ENCODE results near the gene DNAJB2. TPM values are rescaled to one million over a fixed set of nuclear protein-coding genes. Genes with fewer than 3 reads are reported as not detected.

Gene DNAJB2
- total RNA-seq, 2 donors from 2014 or later: 43.4 to 47.9 TPM

DNA sequence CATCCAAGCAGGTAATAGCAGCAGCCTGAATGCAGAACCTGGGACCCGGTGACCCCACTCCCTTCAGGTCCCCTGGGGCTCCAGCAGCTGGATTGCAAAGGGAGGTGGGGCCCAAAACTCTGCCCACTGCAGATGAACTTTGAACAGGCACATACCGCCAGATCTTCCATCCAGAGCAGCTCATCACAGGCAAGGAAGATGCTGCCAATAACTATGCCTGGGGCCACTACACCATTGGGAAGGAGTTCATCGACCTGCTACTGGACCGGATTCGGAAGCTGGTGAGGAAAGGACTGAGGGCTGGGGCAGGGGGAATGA lies 9.2 kb upstream of the DNAJB2 start:
- Mint-ChIP-seq H3K4me1 (ENCODE audit: low read depth in 2 of 2) (no peaks in the 10 kb centered on the region), H3K27ac (no peak overlapping the region), H3K36me3 (no peaks in the 10 kb centered on the region), H3K27me3 (no peaks in the 10 kb centered on the region), H3K4me3 (no peak overlapping the region), H3K9me3 (no peaks in the 10 kb centered on the region)
- DNase-seq (ENCODE audit: low spot score): no peak
- no peak for ATAC-seq

DNA sequence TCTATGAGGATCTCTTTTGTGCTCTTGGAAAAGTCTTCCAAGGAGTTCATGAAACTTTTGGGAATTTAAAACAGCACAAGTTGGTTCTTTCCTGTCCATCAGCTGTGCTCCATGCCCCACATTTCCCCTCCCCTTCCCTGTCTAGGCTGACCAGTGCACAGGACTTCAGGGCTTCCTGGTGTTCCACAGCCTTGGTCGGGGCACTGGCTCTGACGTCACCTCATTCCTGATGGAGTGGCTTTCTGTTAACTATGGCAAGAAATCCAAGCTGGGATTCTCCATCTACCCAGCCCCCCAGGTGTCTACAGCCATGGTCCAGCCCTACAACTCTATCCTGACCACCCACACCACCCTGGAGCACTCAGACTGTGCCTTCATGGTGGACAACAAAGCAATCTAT lies 8.1 kb upstream of the DNAJB2 start:
- Mint-ChIP-seq H3K4me1 (ENCODE audit: low read depth in 2 of 2) (no peaks in the 10 kb centered on the region), H3K27ac (no peak overlapping the region), H3K4me3 (no peak overlapping the region), H3K36me3 (no peaks in the 10 kb centered on the region), H3K27me3 (no peaks in the 10 kb centered on the region), H3K9me3 (no peaks in the 10 kb centered on the region)
- DNase-seq (ENCODE audit: low spot score) (no peak), ATAC-seq (no peak)

DNA sequence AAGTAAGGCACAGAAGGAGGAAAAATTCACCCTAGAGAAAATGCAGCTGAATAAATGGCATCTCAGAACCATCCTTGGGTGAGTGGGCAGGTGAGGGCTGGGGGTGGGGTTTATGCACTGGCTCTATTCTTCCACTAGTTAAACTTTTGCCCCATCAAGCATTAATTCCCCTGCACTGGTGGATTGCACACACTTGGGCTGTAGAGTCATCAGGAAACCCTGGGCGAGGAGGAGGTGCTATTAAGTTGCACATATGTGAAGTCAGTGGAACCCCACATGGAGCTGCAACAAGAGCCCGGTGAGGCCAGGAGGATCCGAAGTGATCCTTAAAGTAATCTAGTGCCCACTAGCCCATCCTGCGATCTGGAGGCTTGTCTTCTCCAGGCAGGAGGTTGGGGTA lies 6.8 kb upstream of the DNAJB2 start:
- Mint-ChIP-seq H3K36me3 (no peaks in the 10 kb centered on the region), H3K4me1 (ENCODE audit: low read depth in 2 of 2) (peaks cover 2 to 4% of the 10 kb centered on the region in 2 donors), H3K27ac (no peak overlapping the region), H3K27me3 (no peaks in the 10 kb centered on the region), H3K9me3 (no peaks in the 10 kb centered on the region), H3K4me3 (no peak overlapping the region)
- no peak for ATAC-seq
- DNase-seq (ENCODE audit: low spot score): no peak

DNA sequence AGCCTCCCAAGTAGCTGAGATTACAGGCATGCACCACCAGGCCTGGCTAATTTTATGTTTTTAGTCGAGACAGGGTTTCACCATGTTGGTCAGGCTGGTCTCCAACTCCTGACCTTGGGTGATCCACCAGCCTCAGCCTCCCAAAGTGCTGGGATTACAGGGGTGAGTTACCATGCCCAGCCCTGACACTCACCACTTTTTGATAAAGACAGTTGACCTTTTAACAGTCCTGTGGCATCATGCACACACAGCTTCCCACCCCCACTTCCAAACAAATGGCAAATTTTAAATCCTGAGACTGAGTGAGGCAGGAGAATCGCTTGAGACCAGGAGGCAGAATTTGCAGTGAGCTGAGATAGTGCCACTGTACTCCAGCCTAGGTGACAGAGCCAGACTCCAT lies 6.2 kb upstream of the DNAJB2 start:
- no peaks in the 10 kb centered on the region for H3K9me3 Mint-ChIP-seq
- no peak overlapping the region for H3K4me3 Mint-ChIP-seq
- ATAC-seq (no peak), DNase-seq (ENCODE audit: low spot score) (no peak)
- no peaks in the 10 kb centered on the region for H3K27me3 Mint-ChIP-seq
- peaks cover 9 to 10% of the 10 kb centered on the region in 2 donors for H3K4me1 Mint-ChIP-seq (ENCODE audit: low read depth in 2 of 2)
- no peaks in the 10 kb centered on the region for H3K36me3 Mint-ChIP-seq
- H3K27ac Mint-ChIP-seq: no peak overlapping the region

DNA sequence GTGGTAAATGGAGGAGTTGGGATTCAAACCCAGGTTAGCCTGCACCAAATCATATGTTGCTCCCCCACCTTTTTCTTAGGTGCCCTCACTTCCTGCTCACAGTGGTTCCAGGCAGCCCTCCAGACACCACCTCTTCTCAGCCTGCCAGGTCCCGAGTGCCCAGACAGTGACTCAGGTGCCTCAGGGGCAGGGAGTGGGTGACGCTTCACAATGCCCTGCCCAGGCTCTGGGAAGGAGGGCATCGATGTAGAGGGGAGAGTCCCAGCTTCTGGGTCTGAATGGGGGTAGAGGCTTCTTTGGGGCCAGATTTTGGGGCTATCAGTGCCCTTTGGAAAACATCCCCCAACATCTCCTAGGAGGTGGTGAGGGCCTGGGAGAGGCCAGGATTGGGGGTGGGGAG lies 5.2 kb upstream of the DNAJB2 start:
- H3K9me3 Mint-ChIP-seq: no peaks in the 10 kb centered on the region
- ATAC-seq (no peak), DNase-seq (ENCODE audit: low spot score) (no peak)
- H3K27me3 Mint-ChIP-seq: no peaks in the 10 kb centered on the region
- H3K4me3 Mint-ChIP-seq: no peak overlapping the region
- H3K4me1 Mint-ChIP-seq (ENCODE audit: low read depth in 2 of 2): peaks cover 18 to 20% of the 10 kb centered on the region in 2 donors
- no peaks in the 10 kb centered on the region for H3K36me3 Mint-ChIP-seq
- no peak overlapping the region for H3K27ac Mint-ChIP-seq

DNA sequence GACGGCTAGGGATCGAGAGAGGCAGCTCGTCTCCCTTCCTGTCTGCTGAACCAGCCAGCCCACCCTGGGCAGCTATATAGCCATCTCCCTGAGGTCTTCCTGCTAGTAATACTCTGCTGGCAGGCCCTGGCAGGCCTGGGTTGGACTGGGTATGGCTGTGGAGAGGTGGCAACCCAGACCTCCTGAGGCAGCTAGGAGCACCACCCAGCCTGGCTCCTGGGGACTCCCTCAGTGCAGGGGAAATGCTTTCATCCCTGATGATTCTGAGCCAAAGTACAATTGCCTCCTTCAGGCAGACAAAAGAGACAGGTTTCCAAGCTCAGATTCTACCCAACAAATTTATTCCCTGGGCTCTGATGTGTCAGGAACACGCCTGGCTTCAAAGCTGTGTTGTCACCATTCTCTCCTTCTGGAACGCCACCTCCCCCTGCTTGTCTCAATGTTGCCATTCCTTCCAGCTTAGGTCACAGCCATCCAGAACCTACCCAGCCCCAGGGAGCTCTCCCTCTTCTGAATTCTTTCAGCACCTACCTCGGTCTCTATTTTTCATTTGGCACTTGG lies 4.7 kb upstream of the DNAJB2 start:
- H3K4me1 Mint-ChIP-seq (ENCODE audit: low read depth in 2 of 2): peaks cover 19 to 20% of the 10 kb centered on the region in 2 donors
- DNase-seq (ENCODE audit: low spot score): no peak
- no peak overlapping the region for H3K4me3 Mint-ChIP-seq
- H3K9me3 Mint-ChIP-seq: no peaks in the 10 kb centered on the region
- no peaks in the 10 kb centered on the region for H3K27me3 Mint-ChIP-seq
- no peak overlapping the region for H3K27ac Mint-ChIP-seq
- no peaks in the 10 kb centered on the region for H3K36me3 Mint-ChIP-seq
- no peak for ATAC-seq

DNA sequence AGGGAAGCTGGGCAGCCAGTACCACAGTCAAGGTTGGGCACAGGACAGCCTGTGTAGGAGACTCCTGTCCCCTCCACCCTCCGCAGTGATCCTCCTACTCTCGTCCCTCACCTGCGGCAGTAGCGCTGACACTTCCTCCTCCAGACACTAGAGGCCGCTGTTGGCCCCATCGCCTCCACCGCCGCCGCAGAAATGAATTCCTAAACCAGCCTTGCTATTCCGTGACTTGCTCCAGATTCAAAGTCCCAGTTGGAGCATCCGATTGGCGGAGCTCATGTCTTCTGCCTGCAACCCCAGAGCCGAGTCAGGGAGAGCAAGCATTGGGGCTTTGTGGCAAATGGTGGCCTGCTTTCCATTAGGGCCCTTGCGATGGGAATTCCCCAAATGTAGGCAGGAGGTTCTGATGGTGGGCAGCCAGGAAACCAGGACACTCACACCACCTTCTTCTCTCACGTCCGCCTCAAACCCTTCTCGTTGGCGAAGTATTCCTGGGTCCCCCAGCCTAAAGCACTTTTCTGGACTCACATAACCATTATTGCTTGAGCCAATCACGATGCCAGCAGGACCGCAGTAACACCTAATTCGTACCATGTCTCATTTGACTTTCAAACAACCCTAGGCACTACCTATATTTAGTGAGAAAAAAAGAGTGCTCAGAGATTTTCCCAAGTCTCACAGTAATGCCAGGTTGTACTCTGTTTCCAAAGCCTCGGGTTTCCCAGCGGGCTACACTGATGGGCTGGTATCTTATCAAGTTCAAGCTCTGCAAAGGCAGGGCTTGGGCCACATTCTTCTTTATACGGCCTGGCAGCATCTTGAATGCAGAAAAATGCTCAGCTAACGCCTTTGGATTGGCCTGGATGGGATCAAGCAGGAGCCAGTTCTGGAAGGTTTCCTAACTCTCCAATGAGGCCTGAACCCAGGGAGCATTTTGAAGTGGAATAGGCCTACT lies 1.2 kb upstream of the DNAJB2 start:
- ATAC-seq (no peak), DNase-seq (ENCODE audit: low spot score) (no peak)
- H3K27me3 Mint-ChIP-seq: no peaks in the 10 kb centered on the region
- H3K4me1 Mint-ChIP-seq (ENCODE audit: low read depth in 2 of 2): peaks cover 33 to 35% of the 10 kb centered on the region in 2 donors
- H3K4me3 Mint-ChIP-seq: peak overlapping the region; percentile 91
- peak overlapping the region; percentile 92 to 93 for H3K27ac Mint-ChIP-seq
- H3K9me3 Mint-ChIP-seq: no peaks in the 10 kb centered on the region
- peaks cover 3% of the 10 kb centered on the region for H3K36me3 Mint-ChIP-seq

DNA sequence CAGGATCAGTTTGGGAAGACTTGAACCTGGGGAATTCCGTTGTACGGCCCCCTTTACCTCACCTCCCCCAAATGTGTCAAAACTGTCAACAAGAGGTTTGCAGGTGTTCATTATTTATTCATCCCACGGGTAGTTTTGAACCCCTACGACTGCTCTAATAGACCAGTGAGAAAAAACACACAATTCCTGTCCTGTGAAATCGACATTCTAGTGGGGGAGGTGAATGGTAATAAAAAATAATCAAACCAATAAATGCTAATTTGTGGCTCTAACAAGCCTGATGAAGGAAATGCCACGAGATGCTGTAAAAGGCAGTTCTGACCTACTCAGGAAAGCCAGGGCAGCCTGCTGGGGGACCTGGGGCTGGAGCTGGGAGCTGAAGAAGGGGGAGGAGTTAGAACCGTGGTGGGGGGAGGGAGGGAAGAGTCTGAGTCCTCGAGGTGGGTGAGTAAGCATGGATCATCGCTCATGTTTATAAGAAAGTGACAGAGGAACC lies 463 bp upstream of the DNAJB2 start:
- no peaks in the 10 kb centered on the region for H3K9me3 Mint-ChIP-seq
- DNase-seq (ENCODE audit: low spot score) (no peak), ATAC-seq (no peak)
- H3K4me1 Mint-ChIP-seq (ENCODE audit: low read depth in 2 of 2): peaks cover 37% of the 10 kb centered on the region in 2 donors
- H3K27me3 Mint-ChIP-seq: no peaks in the 10 kb centered on the region
- H3K4me3 Mint-ChIP-seq: peak overlapping the region; percentile 91
- peak overlapping the region; percentile 92 to 93 for H3K27ac Mint-ChIP-seq
- H3K36me3 Mint-ChIP-seq: peaks cover 6% of the 10 kb centered on the region

DNA sequence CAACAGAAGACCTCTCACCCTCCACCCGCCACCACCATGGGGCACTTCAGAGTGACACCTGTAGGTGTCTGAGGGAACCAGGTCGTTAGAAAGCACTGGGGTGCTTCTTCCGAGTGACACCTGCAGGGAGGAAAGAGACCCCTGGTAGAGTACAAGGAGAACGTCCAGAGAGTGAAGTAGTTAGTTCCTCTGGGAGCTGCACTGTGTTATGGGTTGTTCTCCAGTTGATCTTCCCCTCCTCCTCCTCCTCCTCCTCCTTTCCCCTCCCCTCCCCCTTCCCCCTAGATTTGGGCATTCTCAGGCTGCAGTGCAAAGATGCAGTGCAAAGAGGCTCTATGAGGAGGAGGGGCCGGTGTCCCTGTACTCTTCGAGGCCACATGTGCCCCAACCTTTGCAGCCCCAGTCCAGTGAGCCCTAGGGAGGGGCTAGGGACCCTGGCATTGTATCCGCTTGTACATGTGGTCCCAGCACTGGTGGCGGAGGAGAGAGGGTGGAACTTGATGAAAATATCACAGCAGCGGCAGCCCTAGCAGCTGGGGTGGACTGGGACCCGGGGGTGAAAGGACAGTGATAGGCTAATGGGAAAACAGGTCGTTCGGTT lies 850 bp downstream of the DNAJB2 start:
- DNase-seq (ENCODE audit: low spot score) (no peak), ATAC-seq (no peak)
- no peaks in the 10 kb centered on the region for H3K27me3 Mint-ChIP-seq
- no peaks in the 10 kb centered on the region for H3K9me3 Mint-ChIP-seq
- H3K4me3 Mint-ChIP-seq: peak overlapping the region; percentile 91
- peak overlapping the region; percentile 92 to 93 for H3K27ac Mint-ChIP-seq
- peaks cover 37% of the 10 kb centered on the region in 2 donors for H3K4me1 Mint-ChIP-seq (ENCODE audit: low read depth in 2 of 2)
- peaks cover 6% of the 10 kb centered on the region for H3K36me3 Mint-ChIP-seq

DNA sequence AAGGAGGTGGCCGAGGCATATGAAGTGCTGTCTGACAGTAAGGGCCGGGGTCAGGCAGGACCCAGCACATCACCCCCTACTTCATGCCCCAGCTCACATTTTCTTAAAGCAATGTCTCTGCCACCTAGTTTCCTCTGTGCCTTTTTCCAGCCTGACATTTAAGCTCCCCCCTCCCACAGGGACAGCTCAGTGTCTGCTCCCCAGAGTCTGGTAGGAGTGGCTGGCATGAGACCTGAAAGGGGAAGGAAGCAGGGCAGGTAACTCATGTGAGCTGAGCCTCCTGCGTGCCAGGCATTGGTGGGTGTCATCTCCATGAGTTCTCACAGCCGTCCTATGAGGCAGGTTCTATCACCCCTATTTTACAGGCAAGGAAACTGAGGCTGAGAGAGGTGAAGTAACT lies 1.5 kb downstream of the DNAJB2 start:
- H3K4me1 Mint-ChIP-seq (ENCODE audit: low read depth in 2 of 2): peaks cover 37% of the 10 kb centered on the region in 2 donors
- peak overlapping the region; percentile 33 to 92 for H3K27ac Mint-ChIP-seq
- H3K9me3 Mint-ChIP-seq: no peaks in the 10 kb centered on the region
- DNase-seq (ENCODE audit: low spot score): no peak
- no peaks in the 10 kb centered on the region for H3K27me3 Mint-ChIP-seq
- no peak for ATAC-seq
- H3K4me3 Mint-ChIP-seq: peak overlapping the region; percentile 91
- peaks cover 6% of the 10 kb centered on the region for H3K36me3 Mint-ChIP-seq

DNA sequence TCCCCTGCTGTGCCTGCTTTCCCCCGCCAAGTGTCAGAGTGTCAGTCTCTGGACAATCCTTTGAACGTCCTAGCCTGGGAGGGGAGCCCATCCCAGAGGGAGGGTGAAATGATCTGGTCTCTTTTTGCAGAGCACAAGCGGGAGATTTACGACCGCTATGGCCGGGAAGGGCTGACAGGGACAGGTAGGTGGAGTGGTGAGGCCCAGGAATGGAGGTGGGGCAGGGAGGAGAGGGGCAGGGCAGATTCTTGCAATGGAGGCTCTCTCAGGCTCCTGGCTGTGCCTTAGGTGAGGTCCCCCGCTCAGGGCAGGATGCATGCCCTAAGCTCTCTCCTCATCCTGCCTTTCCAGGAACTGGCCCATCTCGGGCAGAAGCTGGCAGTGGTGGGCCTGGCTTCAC lies 2.4 kb downstream of the DNAJB2 start:
- Mint-ChIP-seq H3K4me1 (ENCODE audit: low read depth in 2 of 2) (peaks cover 37% of the 10 kb centered on the region in 2 donors), H3K4me3 (no peak overlapping the region), H3K27ac (peak overlapping the region in 1 of 2 donors; percentile 33), H3K9me3 (no peaks in the 10 kb centered on the region), H3K27me3 (no peaks in the 10 kb centered on the region), H3K36me3 (peaks cover 6% of the 10 kb centered on the region)
- no peak for DNase-seq (ENCODE audit: low spot score)
- no peak for ATAC-seq

DNA sequence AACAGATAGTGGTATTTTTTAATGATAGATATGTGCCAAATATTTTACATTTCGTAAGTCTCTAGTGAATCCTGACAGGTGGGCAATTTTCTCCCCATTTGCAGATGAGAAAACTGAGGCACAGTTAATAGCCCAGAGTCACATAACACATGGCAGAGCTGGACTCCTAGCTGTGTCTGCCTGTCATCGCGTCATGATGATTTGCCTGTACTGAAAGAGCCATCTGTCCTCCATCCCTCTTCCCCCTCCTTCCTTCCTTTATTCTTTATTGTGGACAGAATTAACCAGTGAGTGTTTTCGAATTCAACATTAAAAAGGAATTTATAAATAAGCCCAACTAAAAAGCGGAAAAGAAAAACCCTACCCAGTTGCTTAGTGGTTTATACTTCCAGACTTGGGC lies 3.2 kb downstream of the DNAJB2 start:
- peaks cover 33 to 34% of the 10 kb centered on the region in 2 donors for H3K4me1 Mint-ChIP-seq (ENCODE audit: low read depth in 2 of 2)
- H3K27ac Mint-ChIP-seq: peak overlapping the region in 1 of 2 donors; percentile 23
- peaks cover 6% of the 10 kb centered on the region for H3K36me3 Mint-ChIP-seq
- no peaks in the 10 kb centered on the region for H3K27me3 Mint-ChIP-seq
- H3K4me3 Mint-ChIP-seq: no peak overlapping the region
- no peak for ATAC-seq
- no peaks in the 10 kb centered on the region for H3K9me3 Mint-ChIP-seq
- DNase-seq (ENCODE audit: low spot score): no peak

DNA sequence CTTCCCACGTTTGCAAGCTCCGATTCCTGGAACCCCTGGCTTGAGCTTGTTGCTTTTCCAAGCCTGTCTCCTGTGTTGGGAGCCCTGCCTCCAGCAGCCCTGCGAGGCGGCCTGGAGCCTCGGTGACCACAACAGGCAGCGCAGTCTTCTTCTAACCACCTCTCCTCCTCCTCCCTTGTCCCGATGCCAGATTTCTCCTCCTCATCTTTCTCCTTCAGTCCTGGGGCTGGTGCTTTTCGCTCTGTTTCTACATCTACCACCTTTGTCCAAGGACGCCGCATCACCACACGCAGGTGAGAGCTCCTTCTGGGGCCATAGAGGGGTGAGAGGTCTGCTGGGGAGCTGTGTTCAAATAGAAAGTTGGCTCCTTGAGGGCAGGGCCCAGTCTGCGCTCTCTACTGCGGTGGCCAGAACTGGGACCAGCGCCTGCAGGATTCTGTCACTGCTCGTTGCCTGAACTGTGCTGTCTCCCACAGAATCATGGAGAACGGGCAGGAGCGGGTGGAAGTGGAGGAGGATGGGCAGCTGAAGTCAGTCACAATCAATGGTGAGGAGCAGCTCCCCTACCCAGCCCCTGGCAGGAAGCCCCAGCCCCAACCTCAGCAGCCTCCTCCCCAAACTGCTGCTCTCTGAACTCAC lies 3.9 kb downstream of the DNAJB2 start:
- no peaks in the 10 kb centered on the region for H3K27me3 Mint-ChIP-seq
- peaks cover 6% of the 10 kb centered on the region for H3K36me3 Mint-ChIP-seq
- H3K4me1 Mint-ChIP-seq (ENCODE audit: low read depth in 2 of 2): peaks cover 27 to 29% of the 10 kb centered on the region in 2 donors
- H3K4me3 Mint-ChIP-seq: no peak overlapping the region
- DNase-seq (ENCODE audit: low spot score): no peak
- H3K9me3 Mint-ChIP-seq: no peaks in the 10 kb centered on the region
- no peak for ATAC-seq
- peak overlapping the region in 1 of 2 donors; percentile 23 for H3K27ac Mint-ChIP-seq
